ENCODE data around the gene JUND. TPM values are rescaled to one million over a fixed set of nuclear protein-coding genes. Genes with fewer than 3 reads are reported as not detected.

The JUND gene
- total RNA-seq, 6 donors from 2014 or later = 281 to 1,101 (median 639) TPM

- Histone ChIP-seq H3K27me3 (no peaks in the 10 kb centered on the region), H3K27ac (peak overlapping the region; percentile 99 to 100 (median 100)), H3K36me3 (peaks cover 3 to 18% (median 11%) of the 10 kb centered on the region in 4 donors), H3K4me3 (peak overlapping the region in 3 of 4 donors; percentile 52 to 63 (median 56)), H3K9me3 (no peaks in the 10 kb centered on the region), H3K4me1 (peaks cover 28 to 32% (median 29%) of the 10 kb centered on the region in 4 donors)
- TF ChIP-seq EP300 (IDR thresholded peaks at IDR 0.05) (peak in 1 of 4 donors; percentile 17), POLR2AphosphoS5 (IDR thresholded peaks at IDR 0.05) (peak; percentile 10 to 32), CTCF (IDR thresholded peaks at IDR 0.05) (no peak)
- WGBS, 2 donors = 42 to 53% methylated on average over 4 of the region's 4 CpGs
- ATAC-seq (ENCODE audit: low FRiP score in 2 of 2) (no peak), DNase-seq (no peak)
These were observed 1.3 kb upstream of the JUND start for GRCh38 chr19:18282788-18283141.

- peaks cover 32 to 37% (median 34%) of the 10 kb centered on the region in 4 donors for H3K4me1 ChIP-seq
- 1 to 2% methylated on average over 14 to 18 of the region's 27 CpGs for WGBS, 2 donors
- no peak for TF ChIP-seq EP300 (IDR thresholded peaks at IDR 0.05)
- TF ChIP-seq POLR2A (IDR thresholded peaks at IDR 0.05) = peak in 2 of 4 donors; percentile 8 to 31
- TF ChIP-seq POLR2AphosphoS5 (IDR thresholded peaks at IDR 0.05) = peak; percentile 69 to 74
- TF ChIP-seq CTCF (IDR thresholded peaks at IDR 0.05) = peak in 3 of 6 experiments; percentile 13 to 34 (median 14)
- ATAC-seq (ENCODE audit: low FRiP score in 2 of 2) = peak; percentile 2 to 4
- DNase-seq = peak in 1 of 2 donors; percentile 54
- peak overlapping the region; percentile 99 to 100 (median 100) for H3K27ac ChIP-seq
- H3K4me3 ChIP-seq = peak overlapping the region; percentile 21 to 63 (median 54)
- H3K36me3 ChIP-seq = peaks cover 3 to 21% (median 11%) of the 10 kb centered on the region in 4 donors
- no peaks in the 10 kb centered on the region for H3K9me3 ChIP-seq
- no peaks in the 10 kb centered on the region for H3K27me3 ChIP-seq
These were observed 782 bp upstream of the JUND start for GRCh38 chr19:18282021-18282787.

- Histone ChIP-seq H3K27me3 (no peaks in the 10 kb centered on the region), H3K36me3 (peaks cover 3 to 34% (median 16%) of the 10 kb centered on the region in 4 donors), H3K27ac (peak overlapping the region; percentile 100), H3K9me3 (no peaks in the 10 kb centered on the region), H3K4me1 (peaks cover 39 to 51% (median 46%) of the 10 kb centered on the region in 4 donors), H3K4me3 (peak overlapping the region; percentile 63 to 99 (median 90))
- ATAC-seq (ENCODE audit: low FRiP score in 2 of 2) (peak; percentile 32 to 64), DNase-seq (peak; percentile 88 to 96)
- WGBS, 2 donors = 0% methylated on average over 31 of the region's 111 CpGs; no CpG with 5 or more reads in 1 of the 2 donors
- TF ChIP-seq CTCF (IDR thresholded peaks at IDR 0.05) = peak in 3 of 6 experiments; percentile 22 to 27 (median 24)
- TF ChIP-seq EP300 (IDR thresholded peaks at IDR 0.05) = peak in 1 of 4 donors; percentile 5
- peak; percentile 94 to 97 for TF ChIP-seq POLR2AphosphoS5 (IDR thresholded peaks at IDR 0.05)
- TF ChIP-seq POLR2A (IDR thresholded peaks at IDR 0.05) = peak; percentile 53 to 99 (median 77)
These were observed 958 bp downstream of the JUND start for GRCh38 chr19:18280247-18281081.

- Histone ChIP-seq H3K4me1 (peaks cover 47 to 59% (median 53%) of the 10 kb centered on the region in 4 donors), H3K27ac (peak overlapping the region; percentile 100), H3K4me3 (peak overlapping the region; percentile 63 to 99 (median 90)), H3K9me3 (no peaks in the 10 kb centered on the region), H3K27me3 (no peaks in the 10 kb centered on the region), H3K36me3 (peaks cover 3 to 35% (median 16%) of the 10 kb centered on the region in 4 donors)
- 0 to 1% methylated on average over 50 to 54 of the region's 55 CpGs for WGBS, 2 donors
- peak; percentile 93 to 96 for DNase-seq
- TF ChIP-seq CTCF (IDR thresholded peaks at IDR 0.05) (peak; percentile 87 to 98 (median 89)), POLR2A (IDR thresholded peaks at IDR 0.05) (peak in 3 of 4 donors; percentile 55 to 96 (median 95)), EP300 (IDR thresholded peaks at IDR 0.05) (peak in 1 of 4 donors; percentile 13), POLR2AphosphoS5 (IDR thresholded peaks at IDR 0.05) (peak; percentile 89 to 97)
- peak; percentile 65 to 91 for ATAC-seq (ENCODE audit: low FRiP score in 2 of 2)
These were observed 1.7 kb downstream of the JUND start for GRCh38 chr19:18279516-18280246.
